SK-N-SH treated with all-trans-retinoic acid at 6 μM for 48 hours (cell line): ENCODE results near the gene POU3F3.

Experiments
- ATAC-seq: fragments of 200-7000 bp; cut with Tn5 transposase; 3 replicates; pipeline ENCODE4 v1.9.1; 2020; ENCODE audit warnings: mild to moderate bottlenecking, moderate library complexity
- ARNTL ChIP-seq: fragments of 450-650 bp; formaldehyde crosslinking; IDR thresholded peaks from 2 replicates; pipeline ENCODE4 v1.5.0; 2020; ENCODE audit warnings: low read depth, mild to moderate bottlenecking, moderate library complexity, borderline replicate concordance
- BACH2 ChIP-seq: fragments of 250-450 bp; sonication (Bioruptor Pico); IDR thresholded peaks from 2 replicates; pipeline ENCODE4 v1.9.0; 2021; ENCODE audit warnings: mild to moderate bottlenecking, borderline replicate concordance
- CSDC2 ChIP-seq: fragments of 250-450 bp; sonication (Bioruptor Pico); IDR thresholded peaks from 2 replicates; pipeline ENCODE4 v1.5.0; 2020; ENCODE audit warnings: mild to moderate bottlenecking, moderate library complexity
- CSRNP3 ChIP-seq: fragments of 250-450 bp; sonication (Bioruptor Pico); IDR thresholded peaks from 2 replicates; pipeline ENCODE4 v1.5.1; 2021; ENCODE audit warnings: mild to moderate bottlenecking, moderate library complexity
- ESRRG ChIP-seq: fragments of 250-450 bp; sonication (Bioruptor Pico); IDR thresholded peaks from 2 replicates; pipeline ENCODE4 v1.6.1; 2021; ENCODE audit warnings: mild to moderate bottlenecking
- GLIS3 ChIP-seq: fragments of 250-450 bp; sonication (Bioruptor Pico); IDR thresholded peaks from 2 replicates; pipeline ENCODE4 v1.5.0; 2020; ENCODE audit warnings: mild to moderate bottlenecking, moderate library complexity
- ISL1 ChIP-seq: fragments of 250-450 bp; sonication (Bioruptor Pico); IDR thresholded peaks from 2 replicates; pipeline ENCODE4 v2.1.2; 2022; ENCODE audit warnings: mild to moderate bottlenecking, moderate library complexity
- OSR1 ChIP-seq: fragments of 250-450 bp; sonication (Bioruptor Pico); IDR thresholded peaks from 2 replicates; pipeline ENCODE4 v1.8.0; 2022; ENCODE audit warnings: moderate library complexity, mild to moderate bottlenecking, inconsistent platforms
- PATZ1 ChIP-seq: fragments of 250-450 bp; sonication (Bioruptor Pico); IDR thresholded peaks from 2 replicates; pipeline ENCODE4 v1.8.0; 2020; ENCODE audit warnings: mild to moderate bottlenecking, moderate library complexity, borderline replicate concordance
- POU6F1 ChIP-seq: fragments of 250-450 bp; sonication (Bioruptor Pico); IDR thresholded peaks from 2 replicates; pipeline ENCODE4 v1.8.0; 2021; ENCODE audit warnings: low read depth, mild to moderate bottlenecking, moderate library complexity, borderline replicate concordance
- PPARA ChIP-seq: fragments of 250-450 bp; sonication (Bioruptor Pico); IDR thresholded peaks from 2 replicates; pipeline ENCODE4 v1.5.0; 2020; ENCODE audit warnings: mild to moderate bottlenecking, borderline replicate concordance
- RARB ChIP-seq: fragments of 250-450 bp; sonication (Bioruptor Pico); IDR thresholded peaks from 2 replicates; pipeline ENCODE4 v1.8.0; 2021; ENCODE audit warnings: mild to moderate bottlenecking, moderate library complexity
- SNAI2 ChIP-seq: fragments of 250-450 bp; sonication (Bioruptor Pico); IDR thresholded peaks from 2 replicates; pipeline ENCODE4 v1.5.0; 2020; ENCODE audit warnings: mild to moderate bottlenecking, moderate library complexity
- TCF4 ChIP-seq: fragments of 250-450 bp; sonication (Bioruptor Pico); IDR thresholded peaks from 2 replicates; pipeline ENCODE4 v1.8.0; 2021; ENCODE audit warnings: mild to moderate bottlenecking, moderate library complexity, borderline replicate concordance
- TOX ChIP-seq: fragments of 250-450 bp; sonication (Bioruptor Pico); IDR thresholded peaks from 2 replicates; pipeline ENCODE4 v1.8.0; 2021; ENCODE audit warnings: mild to moderate bottlenecking, moderate library complexity, borderline replicate concordance
- ZC3H10 ChIP-seq: fragments of 250-450 bp; sonication (Bioruptor Pico); IDR thresholded peaks from 2 replicates; pipeline ENCODE4 v1.5.1; 2021; ENCODE audit warnings: mild to moderate bottlenecking, moderate library complexity
- ZFP3 ChIP-seq: fragments of 250-450 bp; sonication (Bioruptor Pico); IDR thresholded peaks from 2 replicates; pipeline ENCODE4 v1.5.0; 2020; ENCODE audit warnings: mild to moderate bottlenecking, moderate library complexity
- ZNF565 ChIP-seq: fragments of 450-650 bp; formaldehyde crosslinking; conservative IDR thresholded peaks from 2 replicates; pipeline ENCODE4 v1.5.0; 2020; ENCODE audit warnings: low read depth, mild to moderate bottlenecking, moderate library complexity
- ZNF70 ChIP-seq: fragments of 450-650 bp; formaldehyde crosslinking; IDR thresholded peaks from 2 replicates; pipeline ENCODE4 v1.5.0; 2020; ENCODE audit warnings: mild to moderate bottlenecking, moderate library complexity
- ZNF8 ChIP-seq: fragments of 450-650 bp; formaldehyde crosslinking; IDR thresholded peaks from 2 replicates; pipeline ENCODE4 v1.5.0; 2020; ENCODE audit warnings: mild to moderate bottlenecking, moderate library complexity

POU3F3 gene

GRCh38 chr2:104866883-104867812 lies 13.2 kb downstream of the POU3F3 start:
- no peak for ATAC-seq

GRCh38 chr2:104867813-104868504 lies 14.0 kb downstream of the POU3F3 start:
- no peak for TF ChIP-seq ZC3H10 (CRISPR knock-in tag)
- no peak for TF ChIP-seq RARB (CRISPR knock-in tag)
- TF ChIP-seq ARNTL: no peak
- no peak for TF ChIP-seq TCF4 (CRISPR knock-in tag)
- no peak for TF ChIP-seq GLIS3 (CRISPR knock-in tag)
- TF ChIP-seq POU6F1 (CRISPR knock-in tag): no peak
- no peak for ATAC-seq

More at GRCh38 chr2:104866883-104867812, 13.2 kb downstream of the POU3F3 start:
- TF ChIP-seq CSRNP3 (CRISPR knock-in tag): no peak
- TF ChIP-seq BACH2: no peak
- TF ChIP-seq GLIS3 (CRISPR knock-in tag): no peak

- TF ChIP-seq POU6F1 (CRISPR knock-in tag) (no peak), ZNF70 (CRISPR knock-in tag) (no peak), PATZ1 (CRISPR knock-in tag) (no peak), ZC3H10 (CRISPR knock-in tag) (no peak), CSRNP3 (CRISPR knock-in tag) (no peak), CSDC2 (CRISPR knock-in tag) (no peak), ZNF565 (CRISPR knock-in tag) (no peak), ZNF8 (CRISPR knock-in tag) (no peak), SNAI2 (CRISPR knock-in tag) (no peak), GLIS3 (CRISPR knock-in tag) (no peak), PPARA (no peak), OSR1 (CRISPR knock-in tag) (no peak), ISL1 (no peak), ZFP3 (CRISPR knock-in tag) (no peak), TOX (CRISPR knock-in tag) (no peak), ESRRG (CRISPR knock-in tag) (no peak)
- ATAC-seq: no peak
These were observed 14.6 kb downstream of the POU3F3 start for GRCh38 chr2:104868505-104868866.
